ENCODE results near the gene ANKRD27.
A peak's percentile ranks its signal among the peaks of the same experiment; 100 is the strongest.
"Not testable (repeated sequence)": the region's sequence is repeated elsewhere in the genome, so short reads cannot be mapped to it uniquely, and the experiment has no call there.

The ANKRD27 gene

DNA sequence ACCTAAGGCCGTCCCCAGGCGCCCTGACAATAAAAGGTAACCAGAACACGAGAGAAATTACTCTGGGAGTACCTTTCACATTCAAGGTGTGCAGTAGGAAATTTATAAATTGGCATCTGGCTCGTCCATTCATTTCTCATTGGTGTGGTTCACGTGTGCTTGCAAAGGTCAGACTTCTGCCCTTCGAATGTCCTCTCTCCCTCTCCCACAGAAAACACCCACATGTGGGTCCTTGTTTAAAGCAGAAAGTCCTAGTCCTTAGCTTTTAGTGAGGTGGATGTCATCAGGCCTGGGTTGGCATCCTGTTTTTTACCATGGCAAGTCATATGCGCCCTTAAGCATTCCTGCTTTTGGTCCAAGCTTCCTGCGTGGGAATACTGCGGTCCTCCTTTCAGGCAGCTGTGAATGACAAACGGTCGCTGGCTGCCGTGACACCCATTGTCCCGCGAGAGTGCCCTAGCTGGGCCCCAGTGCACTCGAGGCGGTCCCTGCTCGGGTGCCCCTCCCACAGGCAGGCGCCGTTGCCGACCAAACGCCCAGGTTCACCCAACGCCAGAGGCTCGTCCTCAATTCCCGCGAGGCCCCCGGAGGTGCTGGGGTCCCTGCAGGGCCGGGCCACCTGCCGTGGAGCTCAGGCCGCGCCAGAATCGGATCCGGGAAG is 16.4 kb upstream of the ANKRD27 start, which contains the start of gene NUDT19:
Gene NUDT19 (plus strand): TSS at position 531 of the 661 bp plus-strand sequence. CDS start 140 bp downstream, outside the sequence.
- peak; percentile 58 for DNase-seq (ENCODE audit: low read depth, low spot score)

- DNase-seq (ENCODE audit: low read depth, low spot score) = no peak
Observed at GRCh38 chr19:32688311-32688710, 13.3 kb upstream of the ANKRD27 start.

- DNase-seq (ENCODE audit: low read depth, low spot score) = no peak
Observed at GRCh38 chr19:32687681-32688080, 12.7 kb upstream of the ANKRD27 start.

DNA sequence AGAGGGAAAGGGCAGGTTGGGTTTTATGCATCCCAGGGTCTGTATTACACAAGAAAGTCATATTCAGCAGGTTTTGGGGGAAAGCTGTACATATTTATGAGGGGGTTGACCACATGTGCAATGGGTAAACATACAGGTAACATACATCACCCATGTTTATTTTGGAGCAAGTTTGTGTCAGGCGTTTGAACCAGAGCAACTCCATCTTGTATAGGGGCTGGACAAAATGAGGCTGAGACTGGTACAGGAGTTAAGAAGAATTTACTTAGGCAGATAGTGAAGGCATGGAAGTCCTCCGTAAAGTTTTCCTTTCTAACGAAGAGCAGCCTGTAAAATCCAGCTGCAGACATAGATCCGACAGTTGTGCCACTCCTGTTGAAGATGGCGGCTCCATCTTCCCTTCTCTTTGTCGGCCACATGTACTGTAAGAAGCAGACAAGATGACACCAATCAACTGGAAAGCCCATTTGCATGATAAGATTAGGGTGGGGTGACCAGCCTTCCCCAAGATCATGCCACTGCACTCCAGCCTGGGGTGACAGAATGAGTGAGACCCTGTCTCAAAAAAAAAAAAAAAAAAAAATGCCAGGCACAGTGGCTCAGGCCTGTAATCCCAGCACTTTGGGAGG is 12.0 kb upstream of the ANKRD27 start:
- DNase-seq (ENCODE audit: low read depth, low spot score) = no peak

DNA sequence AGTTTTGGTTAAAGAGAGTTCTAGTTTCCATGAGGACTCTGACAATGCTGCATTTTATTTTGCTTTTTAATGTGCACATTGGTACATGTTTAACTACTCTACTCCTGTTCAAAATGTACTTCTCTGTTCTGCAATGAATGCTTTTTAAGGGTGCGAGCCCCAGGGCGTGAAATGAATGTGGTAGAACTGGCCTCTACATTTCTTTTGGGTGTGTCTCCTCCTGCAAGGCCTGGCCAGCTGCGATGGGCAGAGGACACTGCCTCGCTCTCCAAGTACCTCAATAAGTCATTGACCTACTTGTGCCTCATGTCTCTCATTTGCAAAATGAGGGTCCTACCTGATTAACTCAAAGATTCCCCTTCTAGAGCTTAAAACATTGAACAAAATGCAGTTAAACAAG is 7.3 kb upstream of the ANKRD27 start:
- DNase-seq (ENCODE audit: low read depth, low spot score) = no peak

DNA sequence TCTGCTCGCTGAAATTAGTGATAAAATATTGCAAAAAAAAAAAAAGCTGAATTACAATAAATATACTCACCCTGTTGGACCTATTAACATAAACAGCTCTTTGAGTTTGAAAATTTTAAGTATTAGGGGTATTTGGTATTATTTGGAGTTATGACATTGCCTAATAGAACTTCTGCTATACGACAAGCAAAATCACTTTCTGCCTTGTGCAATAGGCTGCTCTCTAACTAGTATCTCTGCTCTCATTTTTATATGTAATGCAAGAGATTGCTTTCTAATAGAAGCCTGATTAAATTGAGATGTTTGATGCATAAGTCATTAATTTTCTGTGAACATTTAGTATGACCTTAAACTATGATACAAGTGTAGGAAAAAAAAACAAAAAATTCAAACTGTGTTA is 6.0 kb upstream of the ANKRD27 start:
- no peak for DNase-seq (ENCODE audit: low read depth, low spot score)

GRCh38 chr19:32677657-32678056 is 2.7 kb upstream of the ANKRD27 start:
- DNase-seq (ENCODE audit: low read depth, low spot score) = no peak

DNA sequence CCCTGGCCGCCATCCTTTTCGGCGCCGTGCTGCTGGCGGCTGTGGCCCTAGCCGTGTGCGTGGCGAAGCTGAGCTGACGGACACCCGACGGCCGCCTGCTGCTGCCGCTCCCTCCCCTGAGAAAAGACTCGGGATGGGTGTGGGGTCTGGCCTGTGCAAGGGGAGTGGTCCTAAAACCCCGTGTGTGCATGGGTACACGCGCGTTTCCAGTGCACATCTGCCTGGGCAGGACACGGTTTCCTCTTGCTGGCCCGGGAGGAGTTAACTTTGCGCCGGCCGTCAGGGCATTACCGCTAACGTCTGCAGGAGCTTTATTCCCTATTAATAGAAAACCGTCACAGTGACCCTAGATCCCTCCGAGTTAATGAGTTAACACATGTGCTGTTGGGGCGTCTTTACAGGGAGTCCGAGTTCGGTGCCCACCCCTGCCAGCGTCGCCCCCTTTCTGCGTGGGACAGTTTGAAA is 1.9 kb upstream of the ANKRD27 start:
- DNase-seq (ENCODE audit: low read depth, low spot score) = no peak

- no peak for DNase-seq (ENCODE audit: low read depth, low spot score)
Observed at GRCh38 chr19:32676186-32676894, 1.4 kb upstream of the ANKRD27 start.

DNA sequence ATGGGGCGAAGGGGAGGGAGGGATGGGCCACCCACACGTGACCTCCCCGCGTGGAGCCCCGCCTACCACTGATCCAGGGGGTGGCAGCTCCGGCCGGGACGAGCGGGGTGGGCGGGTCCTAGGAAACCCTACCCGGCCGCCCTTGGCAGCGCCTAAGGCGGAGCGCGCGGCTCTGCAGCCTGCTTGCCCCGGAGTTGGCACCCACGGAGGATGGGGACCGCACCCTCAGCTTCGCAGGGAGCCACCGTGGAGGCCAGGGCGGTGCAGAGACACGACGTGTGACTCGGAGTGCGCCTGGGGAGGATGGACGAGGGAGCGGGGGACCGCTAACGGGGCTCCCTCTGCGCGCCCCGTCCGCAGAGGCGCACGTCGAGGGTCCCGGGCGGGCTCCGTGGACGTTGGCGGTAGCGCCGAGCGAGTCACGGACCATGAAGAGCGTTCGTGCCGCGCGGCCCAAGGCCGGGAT is 773 bp upstream of the ANKRD27 start, which contains the start of gene RGS9BP:
Gene RGS9BP (plus strand): TSS at position 129 of the 466 bp plus-strand sequence. CDS start 416 bp downstream, outside the sequence.
- peak; percentile 36 for DNase-seq (ENCODE audit: low read depth, low spot score)

GRCh38 chr19:32674153-32674930 is 638 bp downstream of the ANKRD27 start:
- DNase-seq (ENCODE audit: low read depth, low spot score) = no peak

DNA sequence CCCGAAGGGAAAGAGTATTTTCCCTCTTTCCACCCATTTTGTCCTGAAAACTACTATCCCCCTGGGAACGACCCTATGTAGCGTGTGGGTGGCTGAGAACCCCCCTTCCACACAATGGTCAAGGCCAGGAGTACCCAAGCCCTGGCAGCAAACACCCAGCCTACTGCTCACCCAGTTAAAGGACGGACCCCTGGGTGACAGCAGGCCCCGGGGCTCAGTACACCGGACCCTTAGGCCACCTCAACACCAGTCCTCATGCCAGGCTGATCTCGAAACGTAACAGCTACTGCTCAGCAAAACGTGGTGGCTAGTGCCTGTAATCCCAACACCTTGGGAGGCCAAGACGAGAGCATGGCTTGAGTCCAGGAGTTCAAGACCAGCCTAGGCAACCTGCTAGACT is 1.4 kb downstream of the ANKRD27 start:
- DNase-seq (ENCODE audit: low read depth, low spot score) = no peak

DNA sequence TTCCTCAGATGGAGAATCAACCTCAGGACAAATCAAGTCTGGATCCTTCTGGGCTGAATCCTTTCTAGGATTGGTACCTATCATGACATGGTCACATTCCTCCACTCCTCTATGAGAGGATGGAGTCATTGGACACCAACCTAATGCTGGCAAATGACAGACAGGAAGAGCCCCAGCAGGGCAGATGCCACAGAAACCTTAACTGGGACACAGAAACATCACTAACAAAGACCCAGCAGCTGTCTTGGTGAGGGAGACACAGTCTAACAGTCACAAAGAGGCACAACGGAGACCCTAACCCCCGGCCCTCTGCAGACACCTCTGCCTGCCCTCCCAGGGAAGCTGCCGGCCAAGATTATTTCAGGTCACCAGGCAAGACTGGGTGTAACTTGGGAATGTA is 2.1 kb downstream of the ANKRD27 start:
- DNase-seq (ENCODE audit: low read depth, low spot score) = no peak

GRCh38 chr19:32671883-32672593 is 2.9 kb downstream of the ANKRD27 start:
- DNase-seq (ENCODE audit: low read depth, low spot score) = no peak

GRCh38 chr19:32669310-32669709 is 5.7 kb downstream of the ANKRD27 start:
- DNase-seq (ENCODE audit: low read depth, low spot score) = no peak

- DNase-seq (ENCODE audit: low read depth, low spot score) = no peak
Observed at GRCh38 chr19:32666084-32666483, 8.9 kb downstream of the ANKRD27 start.

GRCh38 chr19:32662186-32662585 is 12.8 kb downstream of the ANKRD27 start:
- DNase-seq (ENCODE audit: low read depth, low spot score) = no peak

DNA sequence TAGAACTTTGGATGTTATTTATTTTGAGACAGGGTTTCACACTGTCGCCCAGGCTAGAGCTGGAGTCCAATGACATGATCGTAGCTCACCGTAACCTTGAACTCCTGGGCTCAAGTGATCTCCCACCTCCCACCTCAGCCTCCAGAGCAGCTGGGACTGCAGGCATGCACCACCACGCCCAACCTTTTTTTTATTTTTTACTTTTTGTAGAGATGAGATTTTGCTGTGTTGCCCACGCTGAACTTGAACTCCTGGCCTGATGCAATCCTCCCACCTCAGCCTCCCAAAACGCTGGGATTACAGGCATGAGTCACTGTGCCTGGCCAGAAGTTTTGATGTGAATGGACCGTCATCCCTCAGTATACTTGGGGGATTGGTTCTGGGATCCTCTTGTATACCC is 13.7 kb downstream of the ANKRD27 start:
- DNase-seq (ENCODE audit: low read depth, low spot score) = no peak

DNA sequence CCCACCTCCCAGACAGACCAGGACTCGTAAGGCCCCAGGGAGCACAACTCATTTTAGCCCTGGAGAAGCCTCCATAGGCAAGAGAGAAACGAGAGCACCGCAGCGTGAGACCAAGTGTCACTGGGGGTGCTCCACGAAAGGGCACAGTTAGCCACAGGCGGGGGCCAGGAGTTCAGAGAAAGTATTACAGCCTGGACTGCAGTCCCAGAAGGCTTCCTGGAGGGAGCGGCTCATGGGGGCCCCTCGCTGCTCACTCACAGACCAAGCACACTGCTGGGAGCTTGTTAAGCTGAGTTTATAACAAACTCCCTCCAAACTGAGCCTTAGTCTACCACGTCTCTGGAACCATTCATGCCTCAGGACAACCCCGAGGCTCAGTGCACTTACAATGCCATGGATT is 16.5 kb downstream of the ANKRD27 start:
- DNase-seq (ENCODE audit: low read depth, low spot score) = no peak

DNA sequence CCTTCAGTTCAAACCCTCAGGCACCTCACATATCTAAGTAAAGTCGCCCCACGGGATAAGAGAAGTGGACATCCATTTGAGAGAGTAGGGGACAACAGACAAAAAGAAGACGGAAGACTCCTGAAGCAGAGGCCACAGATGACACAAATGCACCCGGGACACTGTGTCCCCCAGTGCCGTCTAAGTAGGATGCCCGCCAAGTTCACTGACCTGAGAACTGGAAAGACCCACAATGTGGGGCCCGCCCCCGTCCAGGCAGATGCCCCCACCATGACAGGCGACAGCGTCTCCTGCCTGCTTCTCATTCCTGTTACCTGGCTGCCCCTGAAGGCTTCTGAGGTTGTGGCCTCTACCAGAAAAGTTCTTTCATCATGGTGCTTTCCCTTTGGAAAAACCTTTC is 16.9 kb downstream of the ANKRD27 start:
- no peak for DNase-seq (ENCODE audit: low read depth, low spot score)

GRCh38 chr19:32656379-32656778 is 18.6 kb downstream of the ANKRD27 start:
- not testable (repeated sequence) for DNase-seq (ENCODE audit: low read depth, low spot score)

Data from activated CD4-positive, CD25-positive, alpha-beta regulatory T cell treated with anti-CD3 and anti-CD28 coated beads, Interleukin-2, amount 50 U/mL, for 16 hours (primary cell).